Loucy (cell line): Measurements from ENCODE around the gene CCL1.
A peak's percentile ranks its signal among the peaks of the same experiment; 100 is the strongest.

Experiments
- H2AFZ ChIP-seq: fragments of 200-600 bp; sonication (generic); 2 replicates; pipeline ENCODE4 v1.6.0; 2016; ENCODE audit warnings: antibody characterized with exemption, mild to moderate bottlenecking, low read length, moderate library complexity
- H3F3A ChIP-seq: fragments of 200-600 bp; 2 replicates; pipeline ENCODE4 v1.6.0; 2016; ENCODE audit warnings: antibody characterized with exemption, low read depth, mild to moderate bottlenecking
- H3K27me3 ChIP-seq: fragments of 200-600 bp; sonication (generic); 2 replicates; pipeline ENCODE4 v1.6.1; 2014; ENCODE audit warnings: low read length, mild to moderate bottlenecking; ENCODE audit not compliant: insufficient read depth, poor library complexity, severe bottlenecking
- H3K36me3 ChIP-seq: fragments of 200-600 bp; sonication (generic); 2 replicates; pipeline ENCODE4 v1.6.1; 2016; ENCODE audit warnings: low read length; ENCODE audit not compliant: insufficient read depth
- H3K4me1 ChIP-seq: fragments of 200-600 bp; sonication (generic); 2 replicates; pipeline ENCODE4 v1.5.1; 2014; ENCODE audit warnings: low read length, mild to moderate bottlenecking; ENCODE audit not compliant: insufficient read depth, poor library complexity, severe bottlenecking
- H3K4me2 ChIP-seq: fragments of 200-600 bp; sonication (generic); 2 replicates; pipeline ENCODE4 v1.6.0; 2014; ENCODE audit warnings: antibody characterized with exemption, low read length, low read depth, mild to moderate bottlenecking; ENCODE audit not compliant: poor library complexity, severe bottlenecking
- H3K4me3 ChIP-seq: fragments of 200-600 bp; sonication (generic); 2 replicates; pipeline ENCODE4 v1.5.1; 2014; ENCODE audit warnings: low read length, mild to moderate bottlenecking, mixed read lengths; ENCODE audit not compliant: poor library complexity, severe bottlenecking
- H3K79me2 ChIP-seq: fragments of 200-600 bp; sonication (generic); 2 replicates; pipeline ENCODE4 v1.6.1; 2014; ENCODE audit warnings: low read length; ENCODE audit not compliant: insufficient read depth
- H3K9ac ChIP-seq: fragments of 200-600 bp; sonication (generic); 2 replicates; pipeline ENCODE4 v1.6.0; 2014; ENCODE audit warnings: mild to moderate bottlenecking, low read depth, low read length, moderate library complexity; ENCODE audit not compliant: poor library complexity, severe bottlenecking
- H3K9me2 ChIP-seq: fragments of 200-600 bp; sonication (generic); replicated peaks from 2 replicates; pipeline ENCODE4 v1.6.1; 2016; ENCODE audit warnings: low read depth, low read length, mixed read lengths
- H3K9me3 ChIP-seq: fragments of 200-600 bp; sonication (generic); 2 replicates; pipeline ENCODE4 v1.6.1; 2014; ENCODE audit warnings: mild to moderate bottlenecking, antibody characterized with exemption, low read length, low read depth; ENCODE audit not compliant: insufficient read depth
- H4K20me1 ChIP-seq: fragments of 200-600 bp; sonication (generic); 2 replicates; pipeline ENCODE4 v1.6.0; 2014; ENCODE audit warnings: antibody characterized with exemption, low read length, mild to moderate bottlenecking; ENCODE audit not compliant: insufficient read depth, poor library complexity, severe bottlenecking
- EZH2phosphoT487 ChIP-seq: fragments of 200-600 bp; IDR thresholded peaks from 2 replicates; pipeline ENCODE4 v1.6.1; 2018; ENCODE audit warnings: antibody characterized with exemption, mild to moderate bottlenecking, moderate library complexity, borderline replicate concordance
- TF ChIP-seq, protein P1 (sequence below): fragments of 200-600 bp; sonication (generic); conservative IDR thresholded peaks from 2 replicates; pipeline ENCODE4 v1.5.1; 2014; ENCODE audit warnings: mild to moderate bottlenecking, antibody characterized with exemption, low read length

CCL1 gene

GRCh38 chr17:34356194-34356593 lies 6.8 kb downstream of the CCL1 start, which contains the start of gene CCL13:
Gene CCL13 (plus strand): TSS chr17:34356480. CDS start chr17:34356527, 47 bp downstream.
- no peaks in the 10 kb centered on the region for H3K9me2 ChIP-seq
- no peak for TF ChIP-seq EZH2phosphoT487
- TF ChIP-seq, protein P1, sequence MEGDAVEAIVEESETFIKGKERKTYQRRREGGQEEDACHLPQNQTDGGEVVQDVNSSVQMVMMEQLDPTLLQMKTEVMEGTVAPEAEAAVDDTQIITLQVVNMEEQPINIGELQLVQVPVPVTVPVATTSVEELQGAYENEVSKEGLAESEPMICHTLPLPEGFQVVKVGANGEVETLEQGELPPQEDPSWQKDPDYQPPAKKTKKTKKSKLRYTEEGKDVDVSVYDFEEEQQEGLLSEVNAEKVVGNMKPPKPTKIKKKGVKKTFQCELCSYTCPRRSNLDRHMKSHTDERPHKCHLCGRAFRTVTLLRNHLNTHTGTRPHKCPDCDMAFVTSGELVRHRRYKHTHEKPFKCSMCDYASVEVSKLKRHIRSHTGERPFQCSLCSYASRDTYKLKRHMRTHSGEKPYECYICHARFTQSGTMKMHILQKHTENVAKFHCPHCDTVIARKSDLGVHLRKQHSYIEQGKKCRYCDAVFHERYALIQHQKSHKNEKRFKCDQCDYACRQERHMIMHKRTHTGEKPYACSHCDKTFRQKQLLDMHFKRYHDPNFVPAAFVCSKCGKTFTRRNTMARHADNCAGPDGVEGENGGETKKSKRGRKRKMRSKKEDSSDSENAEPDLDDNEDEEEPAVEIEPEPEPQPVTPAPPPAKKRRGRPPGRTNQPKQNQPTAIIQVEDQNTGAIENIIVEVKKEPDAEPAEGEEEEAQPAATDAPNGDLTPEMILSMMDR = no peak
- no peaks in the 10 kb centered on the region for H3K9me3 ChIP-seq

DNA sequence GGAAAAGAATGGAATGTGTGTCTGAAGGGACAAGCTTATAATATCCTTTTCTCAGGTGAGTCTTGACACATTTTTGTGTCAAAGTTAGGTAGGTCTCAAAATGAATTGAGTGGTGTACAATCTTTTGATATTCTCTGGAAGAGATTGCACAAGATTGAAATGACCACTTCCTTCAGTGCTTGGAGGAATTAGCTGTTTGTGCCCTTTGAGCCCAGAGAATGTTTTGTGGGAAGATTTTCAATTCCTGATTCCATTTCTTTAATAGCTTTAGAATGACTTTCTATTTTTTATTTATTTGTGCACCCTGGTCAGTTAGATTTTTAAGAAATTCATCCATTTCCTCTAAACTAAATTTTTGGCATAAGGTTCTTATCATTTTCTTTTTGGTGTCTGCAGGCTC lies 8.4 kb downstream of the CCL1 start:
- no peak overlapping the region for H3K4me3 ChIP-seq
- H3K9ac ChIP-seq = no peak overlapping the region
- no peak overlapping the region for H3K4me2 ChIP-seq
- H3K9me3 ChIP-seq = no peaks in the 10 kb centered on the region
- no peaks in the 10 kb centered on the region for H3K27me3 ChIP-seq
- no peaks in the 10 kb centered on the region for H3K36me3 ChIP-seq
- H4K20me1 ChIP-seq = no peaks in the 10 kb centered on the region
- H3K79me2 ChIP-seq = no peaks in the 10 kb centered on the region
- H2AFZ ChIP-seq = no peak overlapping the region
- no peaks in the 10 kb centered on the region for H3F3A ChIP-seq
- H3K4me1 ChIP-seq = no peaks in the 10 kb centered on the region
- TF ChIP-seq, protein P1 = no peak
- no peak for TF ChIP-seq EZH2phosphoT487
- no peaks in the 10 kb centered on the region for H3K9me2 ChIP-seq

More at GRCh38 chr17:34356194-34356593, 6.8 kb downstream of the CCL1 start, which contains the start of gene CCL13:
- H3F3A ChIP-seq = no peaks in the 10 kb centered on the region
- no peaks in the 10 kb centered on the region for H3K79me2 ChIP-seq
- H3K36me3 ChIP-seq = no peaks in the 10 kb centered on the region
- H3K27me3 ChIP-seq = no peaks in the 10 kb centered on the region
- no peak within 1 kb of the TSS for H3K9ac ChIP-seq
- H2AFZ ChIP-seq = 0 out of 2 replicates have a peak within 1 kb of the TSS, but pooled peaks have one; percentile 8
- no peak within 1 kb of the TSS for H3K4me2 ChIP-seq
- H4K20me1 ChIP-seq = no peaks in the 10 kb centered on the region
- peaks cover 15% of the 10 kb centered on the region for H3K4me1 ChIP-seq
- no peak within 1 kb of the TSS for H3K4me3 ChIP-seq

DNA sequence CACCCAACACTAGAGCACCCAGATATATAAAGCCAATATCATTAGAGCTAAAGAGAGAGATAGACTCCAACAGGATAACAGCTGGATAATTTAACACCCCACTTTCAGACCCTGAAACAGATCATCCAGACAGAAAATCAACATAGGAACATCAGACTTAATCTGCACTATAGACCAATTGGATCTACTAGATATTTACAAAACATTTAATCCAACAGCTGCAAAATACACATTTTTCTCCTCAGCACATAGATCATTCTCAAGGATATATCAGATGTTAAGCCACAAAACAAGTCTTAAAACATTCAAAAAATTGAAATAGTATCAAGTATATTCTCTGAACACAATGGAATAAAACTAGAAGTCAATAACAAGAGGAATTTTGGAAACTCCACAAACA lies 10.8 kb downstream of the CCL1 start:
- TF ChIP-seq, protein P1 = no peak
- no peak for TF ChIP-seq EZH2phosphoT487
- H3K9ac ChIP-seq = no peak overlapping the region

More for the DNA sequence above, 10.8 kb downstream of the CCL1 start:
- no peaks in the 10 kb centered on the region for H3K9me3 ChIP-seq
- H3K79me2 ChIP-seq = no peaks in the 10 kb centered on the region
- H3F3A ChIP-seq = no peaks in the 10 kb centered on the region
- H3K4me2 ChIP-seq = no peak overlapping the region
- no peaks in the 10 kb centered on the region for H4K20me1 ChIP-seq
- H3K4me1 ChIP-seq = no peaks in the 10 kb centered on the region
- H3K36me3 ChIP-seq = no peaks in the 10 kb centered on the region
- no peak overlapping the region for H3K4me3 ChIP-seq
- H3K27me3 ChIP-seq = no peaks in the 10 kb centered on the region
- no peak overlapping the region for H2AFZ ChIP-seq
- no peaks in the 10 kb centered on the region for H3K9me2 ChIP-seq
